Measurements from ENCODE around the gene PCP4L1.
A peak's percentile ranks its signal among the peaks of the same experiment; 100 is the strongest.

Gene PCP4L1

DNA sequence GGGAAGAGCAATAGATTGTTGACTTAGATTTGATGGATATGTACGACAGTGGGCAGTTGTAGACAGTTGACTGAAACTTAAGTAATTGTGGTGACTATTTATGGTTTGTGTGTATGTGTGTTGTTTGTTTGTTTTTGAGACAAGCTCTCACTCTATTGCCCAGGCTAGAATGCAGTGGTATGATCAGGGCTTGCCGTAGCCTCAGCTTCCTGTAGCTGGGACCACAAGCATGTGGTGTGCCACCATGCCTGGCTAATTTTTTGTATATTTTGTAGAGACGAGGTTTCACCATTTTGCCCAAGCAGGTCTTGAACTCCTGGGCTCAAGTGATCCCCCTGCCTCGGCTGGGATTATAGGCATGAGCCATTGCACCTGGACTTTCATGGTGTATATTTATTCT is 65.5 kb downstream of the PCP4L1 start:
- no peak overlapping the region for H3K4me2 ChIP-seq (ENCODE audit: low read length)
- H3K79me1 ChIP-seq (ENCODE audit: low read length): peaks cover 5% of the 10 kb centered on the region
- H3K27ac ChIP-seq (ENCODE audit: low read depth, low read length): no peak overlapping the region
- H3K4me3 ChIP-seq (ENCODE audit: low read length): no peak overlapping the region
- H4K8ac ChIP-seq (ENCODE audit: low read depth, low read length): no peak overlapping the region
- no peak overlapping the region for H2BK5ac ChIP-seq (ENCODE audit: low read length)
- no peak overlapping the region for H3K56ac ChIP-seq (ENCODE audit: low read length)
- H3K4me1 ChIP-seq (ENCODE audit: control insufficient read depth, low read depth, low read length): no peaks in the 10 kb centered on the region
- no peak overlapping the region for H4K5ac ChIP-seq (ENCODE audit: low read length)
- H3K79me2 ChIP-seq (ENCODE audit: control insufficient read depth, insufficient read depth, low read length): peaks cover 4% of the 10 kb centered on the region
- H3K4ac ChIP-seq (ENCODE audit: low read depth, low read length): no peak overlapping the region
- H2AK5ac ChIP-seq (ENCODE audit: low read length): no peak overlapping the region
- H3K36me3 ChIP-seq (ENCODE audit: control insufficient read depth, insufficient read depth, low read length): no peaks in the 10 kb centered on the region
- no peak for DNase-seq
- no CpG with 5 or more reads among the region's 4 CpGs for WGBS (ENCODE audit: extremely low coverage, insufficient coverage, low lambda C conversion rate)
- no peak overlapping the region for H3K18ac ChIP-seq (ENCODE audit: low read length)
- no peak overlapping the region for H3K23ac ChIP-seq (ENCODE audit: low read length)
- no peaks in the 10 kb centered on the region for H3K27me3 ChIP-seq (ENCODE audit: insufficient read depth, low read length, poor library complexity)
- no peak overlapping the region for H2BK120ac ChIP-seq (ENCODE audit: low read depth, low read length)
- H3K9ac ChIP-seq (ENCODE audit: low read length): no peak overlapping the region
- no peak overlapping the region for H2BK15ac ChIP-seq (replicated peaks; ENCODE audit: low read depth)

GRCh38 chr1:161330346-161330745 is 71.8 kb downstream of the PCP4L1 start:
- Histone ChIP-seq H3K4me2 (ENCODE audit: low read length) (no peak overlapping the region), H2AK5ac (ENCODE audit: low read length) (no peak overlapping the region), H3K27me3 (ENCODE audit: insufficient read depth, low read length, poor library complexity) (no peaks in the 10 kb centered on the region), H3K18ac (ENCODE audit: low read length) (no peak overlapping the region), H3K4me1 (ENCODE audit: control insufficient read depth, low read depth, low read length) (no peaks in the 10 kb centered on the region), H2BK5ac (ENCODE audit: low read length) (no peak overlapping the region), H3K4me3 (ENCODE audit: low read length) (no peak overlapping the region), H3K79me2 (ENCODE audit: control insufficient read depth, insufficient read depth, low read length) (no peaks in the 10 kb centered on the region), H2BK120ac (ENCODE audit: low read depth, low read length) (no peak overlapping the region), H3K4ac (ENCODE audit: low read depth, low read length) (no peak overlapping the region), H3K56ac (ENCODE audit: low read length) (peak overlapping the region; percentile 5), H3K27ac (ENCODE audit: low read depth, low read length) (peak overlapping the region; percentile 73), H4K8ac (ENCODE audit: low read depth, low read length) (no peak overlapping the region), H2BK15ac (replicated peaks; ENCODE audit: low read depth) (no peak overlapping the region), H3K9ac (ENCODE audit: low read length) (no peak overlapping the region), H3K23ac (ENCODE audit: low read length) (no peak overlapping the region), H4K5ac (ENCODE audit: low read length) (no peak overlapping the region), H3K79me1 (ENCODE audit: low read length) (no peaks in the 10 kb centered on the region), H3K36me3 (ENCODE audit: control insufficient read depth, insufficient read depth, low read length) (no peaks in the 10 kb centered on the region)
- WGBS (ENCODE audit: extremely low coverage, insufficient coverage, low lambda C conversion rate): no CpG with 5 or more reads among the region's 4 CpGs
- DNase-seq: peak; percentile 90

DNA sequence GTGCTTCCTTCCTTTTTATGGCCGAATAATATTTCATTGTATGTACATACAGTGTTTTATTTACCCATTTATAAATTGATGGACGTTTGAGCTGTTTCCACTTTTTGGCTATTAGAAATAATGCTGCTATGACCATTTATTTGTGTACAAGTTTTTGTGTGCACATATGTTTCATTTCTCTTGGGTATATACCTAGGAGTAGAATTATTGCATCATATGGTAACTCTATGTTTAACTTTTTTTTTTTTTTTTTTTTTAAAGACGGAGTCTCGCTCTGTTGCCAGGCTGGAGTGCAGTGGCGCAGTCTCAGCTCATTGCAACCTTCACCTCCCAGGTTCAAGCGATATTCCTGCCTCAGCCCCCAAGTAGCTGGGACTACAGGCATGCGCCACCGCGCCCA is 74.6 kb downstream of the PCP4L1 start:
- no CpG with 5 or more reads among the region's 9 CpGs for WGBS (ENCODE audit: extremely low coverage, insufficient coverage, low lambda C conversion rate)
- peaks cover 2% of the 10 kb centered on the region for H3K36me3 ChIP-seq (ENCODE audit: control insufficient read depth, insufficient read depth, low read length)
- no peak overlapping the region for H3K4me3 ChIP-seq (ENCODE audit: low read length)

More for the DNA sequence above, 74.6 kb downstream of the PCP4L1 start:
- DNase-seq: no peak
- Histone ChIP-seq H3K9ac (ENCODE audit: low read length) (no peak overlapping the region), H2AK5ac (ENCODE audit: low read length) (no peak overlapping the region), H3K23ac (ENCODE audit: low read length) (no peak overlapping the region), H4K8ac (ENCODE audit: low read depth, low read length) (no peak overlapping the region), H3K4me2 (ENCODE audit: low read length) (no peak overlapping the region), H4K5ac (ENCODE audit: low read length) (no peak overlapping the region), H3K56ac (ENCODE audit: low read length) (no peak overlapping the region), H3K4ac (ENCODE audit: low read depth, low read length) (no peak overlapping the region), H2BK120ac (ENCODE audit: low read depth, low read length) (no peak overlapping the region), H3K79me1 (ENCODE audit: low read length) (peaks cover 1% of the 10 kb centered on the region), H3K27me3 (ENCODE audit: insufficient read depth, low read length, poor library complexity) (no peaks in the 10 kb centered on the region), H2BK5ac (ENCODE audit: low read length) (no peak overlapping the region), H3K27ac (ENCODE audit: low read depth, low read length) (no peak overlapping the region), H3K18ac (ENCODE audit: low read length) (no peak overlapping the region), H2BK15ac (replicated peaks; ENCODE audit: low read depth) (no peak overlapping the region), H3K4me1 (ENCODE audit: control insufficient read depth, low read depth, low read length) (no peaks in the 10 kb centered on the region), H3K79me2 (ENCODE audit: control insufficient read depth, insufficient read depth, low read length) (no peaks in the 10 kb centered on the region)

All from mesendoderm (in vitro differentiated cells).